ENCODE data around the gene PPP2R5A. TPM values are rescaled to one million over a fixed set of nuclear protein-coding genes. Genes with fewer than 3 reads are reported as not detected.

Gene PPP2R5A
- total RNA-seq, 1 donor from 2014 or later, result 24.2 TPM

- TF ChIP-seq CTCF (IDR thresholded peaks at IDR 0.05; ENCODE audit: insufficient read depth, low read length, severe bottlenecking), result no peak
- H3K36me3 ChIP-seq (ENCODE audit: control insufficient read depth, insufficient read depth, low read length), result no peaks in the 10 kb centered on the region
- no peak overlapping the region for H3K4me3 ChIP-seq (ENCODE audit: low read depth, low read length)
- peak; percentile 12 for DNase-seq (ENCODE audit: low read depth)
- FAIRE-seq, result no peak
- no peaks in the 10 kb centered on the region for H3K27me3 ChIP-seq (ENCODE audit: control insufficient read depth, insufficient read depth, low read length)
Observed at GRCh38 chr1:212366901-212367300, 81.7 kb downstream of the PPP2R5A start.

DNA sequence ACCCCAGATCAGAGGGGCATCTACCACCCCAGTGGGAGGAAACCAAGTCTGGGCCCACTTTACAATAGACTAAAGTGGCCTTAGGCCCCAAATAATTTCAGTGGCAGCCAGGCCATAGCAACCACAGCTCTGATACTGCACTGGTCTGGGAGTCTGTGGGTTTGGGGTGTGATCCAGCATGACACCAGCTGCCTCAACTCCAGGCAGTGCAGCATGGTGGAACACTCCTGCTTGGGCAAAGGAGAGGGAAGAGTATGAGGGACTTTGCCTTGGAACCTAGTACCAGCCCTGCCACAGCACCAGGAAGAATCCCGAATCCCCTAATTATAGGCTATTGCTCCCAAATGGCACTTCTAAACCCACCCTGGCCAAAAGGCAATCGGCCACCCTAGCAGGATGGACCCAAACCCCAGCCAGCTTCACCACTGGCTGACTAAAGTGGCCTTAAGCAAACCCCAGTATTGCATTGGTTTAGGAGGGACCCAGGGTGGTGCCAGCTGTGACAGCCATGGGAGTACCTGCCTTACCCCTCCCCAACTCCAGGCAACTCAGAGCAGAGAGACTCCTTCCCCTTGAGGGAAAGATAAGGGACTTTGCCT, 82.4 kb downstream of the PPP2R5A start:
- Histone ChIP-seq H3K4me3 (ENCODE audit: low read depth, low read length) (no peak overlapping the region), H3K27me3 (ENCODE audit: control insufficient read depth, insufficient read depth, low read length) (no peaks in the 10 kb centered on the region), H3K36me3 (ENCODE audit: control insufficient read depth, insufficient read depth, low read length) (no peaks in the 10 kb centered on the region)
- TF ChIP-seq CTCF (IDR thresholded peaks at IDR 0.05; ENCODE audit: insufficient read depth, low read length, severe bottlenecking), result no peak
- no peak for FAIRE-seq
- no peak for DNase-seq (ENCODE audit: low read depth)

DNA sequence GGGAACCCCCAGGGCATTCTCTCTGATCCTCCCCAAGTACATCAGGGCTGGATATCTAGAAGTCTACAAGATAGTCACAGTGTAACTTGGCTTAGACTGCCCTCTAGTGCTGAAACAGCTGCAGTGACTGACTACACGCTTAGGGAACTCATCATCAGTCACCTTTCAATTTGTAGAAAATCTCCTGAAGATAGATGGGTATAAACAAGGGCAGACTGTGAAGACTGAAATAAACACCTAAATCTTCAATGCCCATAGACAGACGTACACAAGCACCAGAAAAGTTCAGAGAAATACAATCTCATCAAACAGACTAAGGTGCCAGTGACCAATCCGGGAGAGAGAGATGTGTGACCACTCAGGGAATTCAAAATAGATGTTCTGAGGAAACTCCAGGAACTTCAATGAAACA, 82.9 kb downstream of the PPP2R5A start:
- H3K27me3 ChIP-seq (ENCODE audit: control insufficient read depth, insufficient read depth, low read length), result no peaks in the 10 kb centered on the region
- no peaks in the 10 kb centered on the region for H3K36me3 ChIP-seq (ENCODE audit: control insufficient read depth, insufficient read depth, low read length)
- DNase-seq (ENCODE audit: low read depth) (peak; percentile 73), FAIRE-seq (no peak)
- H3K4me3 ChIP-seq (ENCODE audit: low read depth, low read length), result no peak overlapping the region
- TF ChIP-seq CTCF (IDR thresholded peaks at IDR 0.05; ENCODE audit: insufficient read depth, low read length, severe bottlenecking), result peak; percentile 80

- no peak for DNase-seq (ENCODE audit: low read depth)
- TF ChIP-seq CTCF (IDR thresholded peaks at IDR 0.05; ENCODE audit: insufficient read depth, low read length, severe bottlenecking), result no peak
- no peak for FAIRE-seq
- Histone ChIP-seq H3K27me3 (ENCODE audit: control insufficient read depth, insufficient read depth, low read length) (no peaks in the 10 kb centered on the region), H3K36me3 (ENCODE audit: control insufficient read depth, insufficient read depth, low read length) (peaks cover 7% of the 10 kb centered on the region), H3K4me3 (ENCODE audit: low read depth, low read length) (no peak overlapping the region)
Observed at GRCh38 chr1:212375986-212376385, 90.8 kb downstream of the PPP2R5A start.

DNA sequence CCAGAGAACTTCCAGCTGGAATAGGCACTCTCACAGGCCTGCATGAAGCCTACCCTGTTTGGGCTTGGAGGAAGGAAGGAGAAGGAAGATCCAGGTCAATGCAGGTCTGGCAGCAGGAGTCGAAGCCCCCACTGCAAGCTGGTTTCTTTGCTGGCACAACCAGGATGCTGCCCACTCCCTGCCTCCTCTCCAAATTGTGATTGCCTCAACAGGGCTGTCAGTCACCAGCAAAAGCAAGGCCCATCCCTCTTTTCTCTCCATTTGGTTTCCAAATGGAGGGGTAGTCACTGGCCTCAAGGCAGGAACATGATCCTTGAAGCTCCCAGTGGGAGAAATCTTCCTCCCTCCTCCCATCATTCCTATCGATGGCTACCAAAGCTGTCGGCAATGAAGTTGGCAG, 92.4 kb downstream of the PPP2R5A start:
- TF ChIP-seq CTCF (IDR thresholded peaks at IDR 0.05; ENCODE audit: insufficient read depth, low read length, severe bottlenecking), result no peak
- FAIRE-seq (no peak), DNase-seq (ENCODE audit: low read depth) (no peak)
- Histone ChIP-seq H3K27me3 (ENCODE audit: control insufficient read depth, insufficient read depth, low read length) (no peaks in the 10 kb centered on the region), H3K4me3 (ENCODE audit: low read depth, low read length) (no peak overlapping the region), H3K36me3 (ENCODE audit: control insufficient read depth, insufficient read depth, low read length) (peaks cover 7% of the 10 kb centered on the region)

- Histone ChIP-seq H3K27me3 (ENCODE audit: control insufficient read depth, insufficient read depth, low read length) (no peaks in the 10 kb centered on the region), H3K36me3 (ENCODE audit: control insufficient read depth, insufficient read depth, low read length) (peaks cover 9% of the 10 kb centered on the region), H3K4me3 (ENCODE audit: low read depth, low read length) (no peak overlapping the region)
- peak; percentile 76 for FAIRE-seq
- DNase-seq (ENCODE audit: low read depth), result no peak
- no peak for TF ChIP-seq CTCF (IDR thresholded peaks at IDR 0.05; ENCODE audit: insufficient read depth, low read length, severe bottlenecking)
Observed at GRCh38 chr1:212379366-212379765, 94.2 kb downstream of the PPP2R5A start.
